HG03135 (cell line): Measurements from ENCODE around the gene IGFL4.

Experiments used
- ATAC-seq: cut with Tn5 transposase; IDR thresholded peaks from one replicate; pipeline ENCODE4 v1.9.1; 2021; ENCODE audit warnings: mild to moderate bottlenecking, moderate library complexity; ENCODE audit not compliant: unreplicated experiment

The IGFL4 gene

GRCh38 chr19:45995715-45996385 is 45.0 kb downstream of the IGFL4 start:
- ATAC-seq: no peak

GRCh38 chr19:45994998-45995714 is 45.6 kb downstream of the IGFL4 start, which contains the start of gene CCDC61:
Gene CCDC61 (plus strand): TSS chr19:45995467. CDS start chr19:46003019, 7,552 bp downstream.
- ATAC-seq: peak; percentile 97

GRCh38 chr19:45994456-45994997 is 46.3 kb downstream of the IGFL4 start:
- ATAC-seq: no peak

GRCh38 chr19:45990113-45990728 is 50.6 kb downstream of the IGFL4 start:
- ATAC-seq: no peak
